Cardiac fibroblast (primary cell): ENCODE measurements around the gene GNAT2.

Experiments used
- DNase-seq, 2 donors: peaks; one replicate each; pipeline versions ENCODE4 v3.0.0 to v3.0.0-alpha.2; 2010; ENCODE audit warnings: low read depth in 2 of 2
- H3K4me3 ChIP-seq, 2 donors: replicated peaks in 1 of 2; 1 replicate in 1 of 2; 2 replicates in 1 of 2; pipeline ENCODE4 v1.5.1; 2011; ENCODE audit warnings: low read depth in 2 of 2, low read length in 2 of 2, mild to moderate bottlenecking in 2 of 2, moderate library complexity in 1 of 2
- CTCF ChIP-seq: IDR thresholded peaks from one replicate; pipeline ENCODE4 v1.5.1; 2011; ENCODE audit warnings: low read depth, mild to moderate bottlenecking, low read length, inconsistent platforms

The GNAT2 gene

GRCh38 chr1:109639063-109639840 is 19.8 kb upstream of the GNAT2 start:
- no peak for DNase-seq
- TF ChIP-seq CTCF: no peak
- H3K4me3 ChIP-seq: no peak overlapping the region

GRCh38 chr1:109637446-109637845 is 18.0 kb upstream of the GNAT2 start:
- no peak for TF ChIP-seq CTCF
- H3K4me3 ChIP-seq: no peak overlapping the region
- DNase-seq: no peak

- no peak overlapping the region for H3K4me3 ChIP-seq
- TF ChIP-seq CTCF: no peak
- DNase-seq: peak; percentile 64 to 68
Measured at GRCh38 chr1:109636201-109636952, 17.0 kb upstream of the GNAT2 start.

GRCh38 chr1:109635862-109636200 is 16.4 kb upstream of the GNAT2 start:
- TF ChIP-seq CTCF: no peak
- DNase-seq: no peak
- no peak overlapping the region for H3K4me3 ChIP-seq

GRCh38 chr1:109634771-109635750 is 15.6 kb upstream of the GNAT2 start:
- no peak for DNase-seq
- no peak overlapping the region for H3K4me3 ChIP-seq
- TF ChIP-seq CTCF: no peak

GRCh38 chr1:109634292-109634691 is 14.9 kb upstream of the GNAT2 start:
- no peak overlapping the region for H3K4me3 ChIP-seq
- no peak for DNase-seq
- no peak for TF ChIP-seq CTCF
